T-helper 2 cell (primary cell): Measurements from ENCODE around the gene TIGD1.
"Not testable (repeated sequence)": the region's sequence is repeated elsewhere in the genome, so short reads cannot be mapped to it uniquely, and the experiment has no call there.

Experiments
- DNase-seq, 5 experiments: peaks; one replicate each; pipeline versions ENCODE4 v3.0.0 to v3.0.0-alpha.2; 2012 to 2022
- total RNA-seq, 2 donors: gene quantifications; one replicate each; lab custom pipeline; 2026; lab: John Stamatoyannopoulos, UW

The TIGD1 gene
- total RNA-seq: 18.7 to 33.3 reads per million in 2 donors

GRCh38 chr2:232550354-232551249, at the start of gene TIGD1, which contains the start of gene EIF4E2:
TIGD1 (minus strand) TSS chr2:232550557; CDS start chr2:232549882, 675 bp downstream.
EIF4E2 (plus strand) TSS chr2:232550689; CDS start chr2:232550725, 36 bp downstream.
- peak; percentile 76 to 95 (median 85) for DNase-seq

GRCh38 chr2:232598293-232598692, 47.9 kb upstream of the TIGD1 start:
- no peak for DNase-seq

- no peak for DNase-seq
Measured at GRCh38 chr2:232597362-232598079, 47.2 kb upstream of the TIGD1 start.

GRCh38 chr2:232593982-232594381, 43.6 kb upstream of the TIGD1 start:
- no peak for DNase-seq

GRCh38 chr2:232592772-232593395, 42.5 kb upstream of the TIGD1 start:
- DNase-seq: no peak

- DNase-seq: no peak
Measured at GRCh38 chr2:232588680-232589585, 38.6 kb upstream of the TIGD1 start.

GRCh38 chr2:232588031-232588430, 37.7 kb upstream of the TIGD1 start:
- no peak for DNase-seq

GRCh38 chr2:232587512-232587911, 37.2 kb upstream of the TIGD1 start:
- DNase-seq: no peak

GRCh38 chr2:232586943-232587505, 36.7 kb upstream of the TIGD1 start:
- DNase-seq: no peak

GRCh38 chr2:232584238-232584637, 33.9 kb upstream of the TIGD1 start:
- no peak for DNase-seq

GRCh38 chr2:232581725-232582124, 31.4 kb upstream of the TIGD1 start:
- DNase-seq: no peak

- no peak for DNase-seq
Measured at GRCh38 chr2:232580648-232580981, 30.3 kb upstream of the TIGD1 start.

- no peak for DNase-seq
Measured at GRCh38 chr2:232578626-232579025, 28.3 kb upstream of the TIGD1 start.

GRCh38 chr2:232577841-232578240, 27.5 kb upstream of the TIGD1 start:
- no peak for DNase-seq

- no peak for DNase-seq
Measured at GRCh38 chr2:232576995-232577394, 26.6 kb upstream of the TIGD1 start.

GRCh38 chr2:232575404-232575746, 25.0 kb upstream of the TIGD1 start:
- no peak for DNase-seq

- DNase-seq: no peak
Measured at GRCh38 chr2:232574674-232575403, 24.5 kb upstream of the TIGD1 start.

GRCh38 chr2:232573771-232574435, 23.5 kb upstream of the TIGD1 start:
- DNase-seq: no peak

- no peak for DNase-seq
Measured at GRCh38 chr2:232573042-232573441, 22.7 kb upstream of the TIGD1 start.

- DNase-seq: no peak
Measured at GRCh38 chr2:232571026-232571474, 20.7 kb upstream of the TIGD1 start.

- DNase-seq: not testable (repeated sequence)
Measured at GRCh38 chr2:232570481-232570880, 20.1 kb upstream of the TIGD1 start.
